ENCODE data around the gene BCL2L13. TPM values are rescaled to one million over a fixed set of nuclear protein-coding genes. Genes with fewer than 3 reads are reported as not detected.
"Not testable (repeated sequence)": the region's sequence is repeated elsewhere in the genome, so short reads cannot be mapped to it uniquely, and the experiment has no call there.

BCL2L13 gene
- total RNA-seq, 4 donors from 2014 or later = 59.7 to 85.7 (median 64.8) TPM

- ATAC-seq (ENCODE audit: low FRiP score) = no peak
- TF ChIP-seq CTCF (IDR thresholded peaks at IDR 0.05) = no peak
- no peak for DNase-seq (ENCODE audit: low spot score)
Observed at GRCh38 chr22:17694752-17695151, 56.2 kb downstream of the BCL2L13 start.

GRCh38 chr22:17695986-17696385 is 57.4 kb downstream of the BCL2L13 start:
- ATAC-seq (ENCODE audit: low FRiP score) = no peak
- TF ChIP-seq CTCF (IDR thresholded peaks at IDR 0.05) = no peak

GRCh38 chr22:17697196-17697595 is 58.6 kb downstream of the BCL2L13 start:
- ATAC-seq (ENCODE audit: low FRiP score); DNase-seq (ENCODE audit: low spot score): not testable (repeated sequence)

More at GRCh38 chr22:17695986-17696385, 57.4 kb downstream of the BCL2L13 start:
- DNase-seq (ENCODE audit: low spot score) = no peak

GRCh38 chr22:17698276-17698675 is 59.7 kb downstream of the BCL2L13 start:
- not testable (repeated sequence) for DNase-seq (ENCODE audit: low spot score); ATAC-seq (ENCODE audit: low FRiP score)

- no peak for TF ChIP-seq CTCF (IDR thresholded peaks at IDR 0.05)
- ATAC-seq (ENCODE audit: low FRiP score) = no peak
- no peak for DNase-seq (ENCODE audit: low spot score)
Observed at GRCh38 chr22:17698948-17699347, 60.4 kb downstream of the BCL2L13 start.

GRCh38 chr22:17699696-17700340 is 61.3 kb downstream of the BCL2L13 start:
- ATAC-seq (ENCODE audit: low FRiP score) (no peak), DNase-seq (ENCODE audit: low spot score) (no peak)
- TF ChIP-seq CTCF (IDR thresholded peaks at IDR 0.05) = no peak

GRCh38 chr22:17700778-17701177 is 62.2 kb downstream of the BCL2L13 start:
- no peak for ATAC-seq (ENCODE audit: low FRiP score)
- no peak for DNase-seq (ENCODE audit: low spot score)
- no peak for TF ChIP-seq CTCF (IDR thresholded peaks at IDR 0.05)

GRCh38 chr22:17703811-17704210 is 65.3 kb downstream of the BCL2L13 start:
- ATAC-seq (ENCODE audit: low FRiP score) = no peak
- DNase-seq (ENCODE audit: low spot score) = no peak
- TF ChIP-seq CTCF (IDR thresholded peaks at IDR 0.05) = no peak
